ENCODE measurements around the gene RAB23. TPM values are rescaled to one million over a fixed set of nuclear protein-coding genes. Genes with fewer than 3 reads are reported as not detected.

RAB23 gene
- total and polyA plus RNA-seq, 2 of the 8 experiments (the other 6 are each of a cell fraction or from before 2014, with no cell fraction given): 6.5 to 17.2 TPM

DNA sequence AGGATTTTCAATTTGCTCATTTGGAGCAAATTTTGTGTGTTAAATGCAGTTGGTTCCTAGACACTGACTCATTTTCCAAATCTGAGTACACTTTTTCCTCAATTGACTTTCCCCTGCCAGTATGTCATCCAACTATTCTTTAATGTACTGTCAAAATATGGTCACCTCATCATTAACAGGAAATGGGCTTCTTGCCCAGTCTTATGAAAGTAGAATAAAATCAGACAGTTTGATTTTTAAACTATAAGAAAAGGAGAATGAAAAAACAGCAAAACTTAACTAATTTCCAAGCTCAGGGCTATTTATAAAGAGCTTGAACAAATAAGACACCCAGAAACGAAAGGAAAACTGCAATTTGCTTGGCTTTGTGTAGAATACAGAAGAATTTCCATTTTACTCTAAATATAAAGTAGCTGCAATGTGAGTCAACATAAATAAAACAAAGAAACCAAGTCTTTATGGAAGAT, 43.7 kb upstream of the RAB23 start:
- no peak overlapping the region for H2BK15ac ChIP-seq (ENCODE audit: low read length)
- no peaks in the 10 kb centered on the region for H4K20me1 ChIP-seq (replicated peaks in 1 of 2; ENCODE audit: control insufficient read depth in 1 of 2, insufficient read depth in 2 of 2, low read length in 2 of 2)
- no peak overlapping the region for H3K14ac ChIP-seq (ENCODE audit: insufficient read length)
- 65% methylated on average over 1 of the region's 1 CpG; no CpG with 5 or more reads in 1 of the 2 experiments for WGBS, 2 experiments (ENCODE audit: extremely low coverage in 1 of 2, insufficient coverage in 1 of 2, insufficient read length in 1 of 2, insufficient replicate concordance in 2 of 2, low coverage in 1 of 2, low lambda C conversion rate in 2 of 2, missing lambda C conversion rate in 1 of 2)
- no peak overlapping the region for H4K5ac ChIP-seq (ENCODE audit: insufficient read length, low read depth, low read length)
- H3K27me3 ChIP-seq (replicated peaks in 1 of 4; ENCODE audit: control insufficient read depth in 3 of 4, extremely low read depth in 1 of 4, insufficient read depth in 3 of 4, low read length in 3 of 4): no peaks in the 10 kb centered on the region
- H2BK20ac ChIP-seq (ENCODE audit: low read length): no peak overlapping the region
- H3K56ac ChIP-seq (replicated peaks; ENCODE audit: insufficient read length, low read depth, low read length): no peak overlapping the region
- H3K4me1 ChIP-seq (replicated peaks in 1 of 4; ENCODE audit: control insufficient read depth in 3 of 4, insufficient read depth in 4 of 4, low read length in 3 of 4): no peaks in the 10 kb centered on the region
- H2BK120ac ChIP-seq (replicated peaks; ENCODE audit: low read depth, low read length): no peak overlapping the region
- H2BK5ac ChIP-seq (ENCODE audit: low read depth, low read length): no peak overlapping the region
- no peak overlapping the region for H4K8ac ChIP-seq (ENCODE audit: extremely low read depth, insufficient read depth, low read length)
- no peaks in the 10 kb centered on the region for H3K23me2 ChIP-seq (ENCODE audit: low read depth, low read length)
- no peaks in the 10 kb centered on the region for H3K36me3 ChIP-seq (ENCODE audit: control insufficient read depth in 2 of 4, insufficient read depth in 4 of 4, low read length in 3 of 4)
- FAIRE-seq (no peak), DNase-seq (ENCODE audit: low read depth in 1 of 2, low spot score in 2 of 2) (no peak)
- no peak overlapping the region for H3K9ac ChIP-seq (replicated peaks in 1 of 4; ENCODE audit: extremely low read depth in 1 of 4, low read depth in 3 of 4, low read length in 3 of 4)
- no peak overlapping the region for H3K23ac ChIP-seq (ENCODE audit: insufficient read length)
- H3K4me2 ChIP-seq (ENCODE audit: insufficient read depth in 1 of 2, low read depth in 2 of 2, low read length in 2 of 2): no peak overlapping the region
- ChIA-PET POLR2A (ENCODE audit: partially characterized antibody) (no interaction called here), CTCF (ENCODE audit: partially characterized antibody) (interaction anchor here (0.8 to 3.3 kb wide), 5 partner anchors 13 to 57 kb away, joined by 3 to 30 read pairs (median 8); partner anchors contain the start of gene PRIM2)
- no peaks in the 10 kb centered on the region for H3K79me2 ChIP-seq (ENCODE audit: control insufficient read depth in 1 of 2, insufficient read depth in 2 of 2, low read length in 2 of 2)
- TF ChIP-seq TBP (IDR thresholded peaks at IDR 0.05; ENCODE audit: low read depth, low read length) (no peak), CTBP2 (IDR thresholded peaks at IDR 0.05; ENCODE audit: borderline replicate concordance, insufficient read depth, insufficient read length, low read length) (no peak)
- H3K27ac ChIP-seq (ENCODE audit: low read depth, low read length): no peak overlapping the region
- no peak overlapping the region for H2AFZ ChIP-seq (ENCODE audit: low read length)
- H3K79me1 ChIP-seq (ENCODE audit: low read depth, low read length): no peaks in the 10 kb centered on the region
- no peak overlapping the region for H3K18ac ChIP-seq (ENCODE audit: extremely low read depth, low read length)
- H3K4ac ChIP-seq (replicated peaks; ENCODE audit: insufficient read length, low read depth, low read length): no peak overlapping the region
- H3K4me3 ChIP-seq (ENCODE audit: extremely low read depth in 1 of 4, insufficient read depth in 2 of 4, low read depth in 3 of 4, low read length in 4 of 4): no peak overlapping the region
- H4K91ac ChIP-seq (replicated peaks; ENCODE audit: insufficient read length, low read length): no peak overlapping the region
- H2BK12ac ChIP-seq (ENCODE audit: low read depth, low read length): no peak overlapping the region
- no peaks in the 10 kb centered on the region for H3K9me3 ChIP-seq (ENCODE audit: insufficient read depth in 2 of 2, low read depth in 1 of 2, low read length in 1 of 2)
- H2AK5ac ChIP-seq (ENCODE audit: low read depth, low read length): no peak overlapping the region
